Superior temporal gyrus (tissue), 1 donor: Measurements from ENCODE around the gene APOL3.
A peak's percentile ranks its signal among the peaks of the same experiment; 100 is the strongest.
"Not testable (repeated sequence)": the region's sequence is repeated elsewhere in the genome, so short reads cannot be mapped to it uniquely, and the experiment has no call there.

Experiments used
- DNase-seq: peaks from one replicate; pipeline ENCODE4 v3.0.0-alpha.2; 2016; ENCODE audit errors: extremely low spot score

The APOL3 gene

DNA sequence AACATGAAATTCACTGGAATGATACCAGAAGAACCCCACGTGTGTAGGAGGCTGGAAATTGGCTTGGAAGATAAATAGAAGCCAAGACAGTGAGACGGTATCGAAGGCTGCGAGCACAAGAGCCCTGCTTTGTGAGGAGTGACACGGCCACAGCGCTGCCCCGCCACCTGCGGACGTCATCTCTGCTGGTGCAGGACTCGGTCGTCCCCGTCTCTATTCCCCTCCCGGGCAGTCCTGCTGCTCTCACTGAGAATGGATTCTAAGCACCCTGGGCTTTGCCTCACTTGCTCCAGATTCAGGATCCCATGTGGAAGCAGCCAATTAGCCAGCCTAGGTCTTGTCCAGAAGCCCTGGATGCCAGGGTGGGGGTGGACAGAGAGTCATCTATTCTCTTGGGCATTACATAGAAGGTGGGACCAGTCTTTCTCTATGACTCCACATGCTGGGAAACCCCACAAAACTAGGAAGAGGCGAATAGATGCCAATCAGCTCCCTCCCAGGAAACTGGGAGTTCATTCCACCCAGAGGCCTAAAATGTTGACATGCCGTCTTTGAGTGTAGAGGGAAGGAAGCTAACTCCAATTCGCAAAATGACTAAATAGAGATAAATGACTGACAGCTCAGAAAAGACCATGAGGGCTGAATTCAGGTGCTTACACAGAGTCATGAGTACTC, 25.1 kb downstream of the APOL3 start:
- no peak for DNase-seq

DNA sequence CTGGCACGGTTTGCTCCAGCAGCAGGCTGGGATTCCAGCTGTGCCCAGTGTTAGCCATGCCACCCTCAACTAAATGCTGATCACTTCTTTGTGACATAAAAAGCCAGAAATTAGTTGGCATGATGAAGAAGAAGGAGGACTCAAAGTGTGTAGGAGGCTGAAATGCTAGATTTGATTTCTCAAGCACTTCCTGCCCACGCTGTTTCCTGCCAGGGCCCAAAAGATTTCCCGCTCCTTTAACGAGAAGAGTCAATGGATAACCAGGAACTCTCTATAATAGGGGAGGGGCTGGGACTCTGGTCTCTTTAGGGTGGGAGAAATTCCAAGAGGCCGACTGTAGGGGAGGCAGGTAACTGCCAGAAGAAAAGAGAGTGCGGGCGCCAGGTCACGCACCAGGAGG, 26.4 kb downstream of the APOL3 start:
- DNase-seq, result no peak

DNA sequence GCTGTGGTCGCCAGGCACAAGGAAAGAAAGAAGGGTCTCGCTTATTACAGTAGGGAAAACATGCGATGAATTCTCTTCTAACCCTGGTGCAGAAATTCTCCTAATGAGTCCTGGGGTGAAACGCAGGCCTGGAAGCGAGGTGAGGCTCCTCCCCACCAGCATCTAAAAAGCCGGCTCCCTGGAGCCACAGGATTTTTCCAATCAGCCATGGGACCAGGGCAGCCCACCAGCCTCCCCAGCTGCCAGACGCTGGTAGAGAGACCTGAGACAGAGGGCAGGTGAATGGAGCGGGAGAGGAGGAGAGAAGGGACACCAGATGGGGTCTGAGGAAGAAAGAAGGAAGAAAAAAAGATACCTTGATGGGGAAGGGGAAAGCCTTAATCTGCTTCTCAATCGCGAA, 28.6 kb downstream of the APOL3 start:
- no peak for DNase-seq

DNA sequence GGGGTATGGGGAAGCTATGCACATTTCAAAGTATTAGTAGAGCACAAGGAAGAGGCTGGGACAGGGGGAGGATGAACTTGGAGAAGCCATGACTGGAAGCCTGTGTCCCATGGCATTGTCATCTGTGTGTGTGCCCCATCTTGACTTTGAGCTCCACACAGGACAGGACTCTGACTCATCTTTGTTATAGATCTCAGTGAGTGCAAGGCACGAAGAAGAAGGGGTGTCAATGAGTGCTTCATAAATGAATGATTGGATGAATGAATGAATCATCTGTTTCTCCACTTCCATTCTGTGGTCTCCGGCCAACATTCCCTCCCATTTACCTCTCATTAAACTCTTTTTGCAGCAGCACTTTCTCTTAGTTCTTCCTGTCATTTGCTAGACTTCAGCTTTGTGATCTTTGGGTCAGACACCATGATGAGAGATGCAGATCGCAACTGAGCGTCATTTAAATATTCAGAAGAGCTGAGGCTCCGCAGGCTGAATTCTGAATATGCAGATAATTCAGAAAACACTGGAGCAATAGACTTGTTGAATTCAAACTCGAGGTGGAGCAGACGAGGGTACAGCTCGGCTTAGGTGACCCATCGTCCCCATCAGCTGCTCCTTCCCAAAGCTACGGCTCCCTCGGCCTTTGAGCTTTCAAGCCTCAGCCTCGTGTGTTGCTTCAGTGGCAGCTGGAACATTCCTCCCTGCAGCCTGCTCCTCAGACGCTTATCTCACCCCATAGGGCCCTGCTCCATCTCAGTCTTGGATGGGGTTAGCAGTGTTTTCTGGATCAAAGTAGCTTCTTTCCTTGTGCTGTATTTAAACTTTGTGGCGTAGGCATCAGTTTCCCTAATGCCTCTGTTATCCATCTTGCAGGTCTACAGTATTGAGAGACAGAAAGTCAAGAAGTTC, 30.8 kb downstream of the APOL3 start:
- no peak for DNase-seq

DNA sequence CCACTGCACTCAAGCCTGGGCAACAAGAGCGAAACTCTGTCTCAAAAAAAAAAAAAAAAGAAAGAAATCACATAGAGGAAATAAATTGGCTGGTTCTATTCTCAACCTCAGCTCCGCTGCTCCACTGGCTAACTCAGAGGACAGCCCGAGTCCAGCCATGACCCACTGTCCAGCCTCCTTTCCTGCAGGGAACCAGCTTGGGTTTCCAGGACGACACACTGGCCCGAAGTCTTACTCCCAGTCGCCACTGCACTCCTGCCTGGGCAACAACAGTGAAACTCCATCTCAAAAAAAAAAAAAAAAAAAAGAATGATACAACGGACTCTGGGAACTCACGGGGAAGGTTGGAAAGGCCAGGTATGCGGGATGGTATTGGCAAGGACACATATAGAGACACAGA, 31.5 kb downstream of the APOL3 start:
- no peak for DNase-seq

GRCh38 chr22:36125994-36126531, 34.5 kb downstream of the APOL3 start:
- no peak for DNase-seq

DNA sequence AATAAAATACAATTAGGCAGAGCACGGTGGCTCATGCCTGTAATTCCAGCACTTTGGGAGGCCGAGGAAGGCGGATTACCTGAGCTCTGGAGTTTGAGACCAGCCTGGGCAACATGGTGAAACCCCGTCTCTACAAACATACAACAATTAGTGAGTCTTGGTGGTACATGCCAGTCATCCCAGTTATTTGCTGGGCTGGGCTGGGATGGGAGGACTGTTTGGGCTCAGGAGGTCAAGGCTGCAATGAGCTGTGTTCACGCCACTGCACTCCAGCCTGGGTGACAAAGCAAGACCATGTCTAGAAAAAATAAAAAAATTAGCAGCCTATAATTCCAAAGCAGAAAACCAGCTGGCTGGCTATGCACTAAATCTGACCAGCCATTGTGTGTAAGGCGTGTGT, 35.1 kb downstream of the APOL3 start:
- no peak for DNase-seq

GRCh38 chr22:36124666-36125065, 35.9 kb downstream of the APOL3 start:
- no peak for DNase-seq

DNA sequence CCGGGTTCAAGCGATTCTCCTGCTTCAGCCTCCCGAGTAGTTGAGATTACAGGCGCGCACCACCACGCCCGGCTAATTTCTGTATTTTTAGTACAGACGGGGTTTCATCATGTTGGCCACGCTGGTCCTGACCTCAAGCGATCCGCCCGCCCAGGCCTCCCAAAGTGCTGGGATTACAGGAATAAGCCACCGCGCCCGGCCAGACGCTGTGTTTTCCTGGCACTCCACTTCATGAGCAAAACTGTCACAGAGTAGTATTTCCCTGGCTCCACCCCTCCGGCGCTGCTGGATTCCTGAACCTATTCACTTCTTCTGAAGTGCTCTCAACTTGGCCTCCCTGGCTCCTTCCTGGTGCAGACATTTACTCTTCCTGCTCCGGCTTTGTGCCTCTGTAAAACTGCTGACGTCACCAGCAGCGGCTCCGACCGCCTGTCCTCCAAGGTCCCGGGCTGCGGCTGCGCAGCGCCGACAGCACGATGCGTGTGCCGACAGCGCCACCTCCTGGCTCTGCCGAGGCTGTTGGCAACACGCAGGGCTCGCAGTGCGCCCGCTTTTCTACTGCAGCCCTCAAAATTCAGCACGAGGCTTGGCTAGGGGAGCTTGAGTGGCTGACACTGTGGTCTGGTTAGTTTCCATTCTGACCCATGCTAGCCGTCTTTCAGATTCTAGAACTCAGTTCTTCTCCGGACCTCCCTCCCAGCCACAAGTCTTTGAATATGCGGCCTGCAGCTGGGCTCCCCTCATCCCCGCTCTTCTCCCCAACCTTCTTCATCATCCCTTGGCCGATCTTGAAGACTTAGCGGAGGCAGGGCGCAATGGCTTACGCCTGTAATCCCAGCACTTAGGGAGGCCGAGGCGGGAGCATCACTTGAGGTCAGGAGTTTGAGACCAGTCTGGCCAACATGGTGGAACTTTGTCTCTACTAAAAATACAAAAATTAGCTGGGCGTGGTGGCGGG, 36.6 kb downstream of the APOL3 start:
- DNase-seq, result peak; percentile 94

DNA sequence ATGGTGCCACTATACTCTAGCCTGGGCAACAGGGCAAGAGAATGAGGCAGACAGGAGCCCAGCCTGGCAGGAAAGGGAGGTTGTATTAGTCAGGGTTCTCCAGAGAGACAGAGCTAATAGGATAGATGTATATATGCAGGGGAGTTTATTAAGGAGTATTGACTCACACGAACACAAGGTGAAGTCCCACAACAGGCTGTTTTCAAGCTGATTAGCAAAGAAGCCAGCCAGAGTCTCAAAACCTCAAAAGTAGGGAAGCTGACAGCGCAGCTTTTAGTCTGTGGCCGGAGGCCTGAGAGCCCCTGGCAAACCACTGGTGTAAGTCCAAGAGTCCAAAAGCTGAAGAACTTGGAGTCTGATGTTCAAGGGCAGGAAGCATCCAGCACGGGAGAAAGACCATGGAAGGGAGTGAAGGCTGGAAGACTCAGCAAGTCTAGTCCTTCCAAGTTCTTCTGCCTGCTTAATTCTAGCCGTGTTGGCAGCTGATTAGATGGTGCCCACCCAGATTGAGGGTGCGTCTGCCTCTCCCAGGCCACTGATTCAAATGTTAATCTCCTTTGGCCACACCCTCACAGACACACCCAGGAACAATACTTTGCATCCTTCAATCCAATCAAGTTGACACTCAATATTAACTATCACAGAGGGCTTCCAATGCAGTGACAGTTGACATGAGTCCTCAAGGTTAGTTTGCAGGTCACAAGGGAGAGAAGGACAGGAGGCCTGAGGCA, 39.8 kb downstream of the APOL3 start:
- not testable (repeated sequence) for DNase-seq

DNA sequence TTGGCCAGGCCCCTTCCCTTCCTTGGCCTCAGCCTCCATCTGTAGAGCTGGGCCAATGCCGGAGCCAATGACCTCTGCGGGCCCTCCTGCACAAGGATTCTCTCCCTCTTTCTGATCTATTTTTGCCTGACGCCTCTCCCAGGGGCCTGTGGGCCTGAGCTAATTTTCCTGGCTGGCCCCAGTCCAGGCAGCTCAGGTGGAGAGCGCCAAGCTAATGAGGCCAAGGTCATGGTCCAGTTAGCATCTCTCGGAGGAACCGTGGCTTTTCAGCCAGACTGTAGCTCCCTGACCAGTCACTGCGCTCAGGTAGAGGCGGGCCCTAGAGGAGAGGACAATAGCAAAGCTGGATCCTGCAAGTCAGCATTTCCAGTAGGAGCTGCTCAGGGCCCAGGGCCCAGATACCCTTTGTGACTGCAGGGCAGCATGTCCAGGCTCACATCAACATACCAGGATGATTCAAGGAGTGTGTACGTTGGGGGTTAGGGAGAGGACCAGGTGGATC, 43.5 kb downstream of the APOL3 start:
- DNase-seq, result no peak

DNA sequence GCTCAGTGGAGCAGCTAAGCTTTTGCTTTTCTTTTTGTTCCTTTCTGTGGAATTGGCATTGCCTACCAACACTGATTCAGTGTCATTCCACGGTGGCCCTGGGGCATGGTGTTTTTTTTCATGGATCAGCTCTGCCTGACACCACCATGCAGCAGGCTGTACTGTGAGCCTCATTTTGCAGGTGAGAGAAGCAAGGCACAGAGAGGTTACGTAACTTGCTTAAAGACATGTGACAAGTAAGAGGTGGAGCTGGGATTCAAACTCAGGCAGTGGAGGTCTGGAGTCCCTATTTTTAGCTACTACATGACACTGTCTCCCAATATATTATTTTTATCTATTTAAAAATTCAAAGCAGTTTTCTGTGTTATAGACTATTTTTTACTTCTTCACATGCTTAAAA, 44.4 kb downstream of the APOL3 start:
- DNase-seq, result no peak

- no peak for DNase-seq
Measured at GRCh38 chr22:36113121-36113520, 47.4 kb downstream of the APOL3 start.

GRCh38 chr22:36111316-36111715, 49.2 kb downstream of the APOL3 start:
- DNase-seq, result no peak

- no peak for DNase-seq
Measured at GRCh38 chr22:36110306-36110881, 50.2 kb downstream of the APOL3 start.

- DNase-seq, result no peak
Measured at GRCh38 chr22:36107436-36107835, 53.1 kb downstream of the APOL3 start.

- no peak for DNase-seq
Measured at GRCh38 chr22:36106910-36107309, 53.6 kb downstream of the APOL3 start.

- no peak for DNase-seq
Measured at GRCh38 chr22:36104988-36105387, 55.6 kb downstream of the APOL3 start.

DNA sequence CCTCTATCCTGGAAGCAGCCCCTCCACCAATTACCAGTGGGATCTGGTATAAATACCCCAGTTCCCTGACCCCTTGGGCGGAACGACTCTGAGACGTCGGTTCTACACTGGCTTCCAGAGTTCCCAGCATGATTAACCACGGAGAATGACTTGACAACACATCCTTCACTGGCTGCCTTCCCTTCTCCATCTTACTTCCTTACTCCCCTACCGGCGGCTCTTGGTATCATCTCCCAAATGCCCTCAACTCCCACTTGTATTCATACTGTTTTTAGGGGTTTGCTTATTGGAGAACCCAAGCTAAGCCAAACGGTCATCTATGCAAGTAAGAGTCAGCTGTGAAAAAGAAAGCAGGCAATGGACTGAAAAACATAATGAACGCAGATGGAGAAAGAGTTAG, 56.1 kb downstream of the APOL3 start:
- DNase-seq, result no peak

DNA sequence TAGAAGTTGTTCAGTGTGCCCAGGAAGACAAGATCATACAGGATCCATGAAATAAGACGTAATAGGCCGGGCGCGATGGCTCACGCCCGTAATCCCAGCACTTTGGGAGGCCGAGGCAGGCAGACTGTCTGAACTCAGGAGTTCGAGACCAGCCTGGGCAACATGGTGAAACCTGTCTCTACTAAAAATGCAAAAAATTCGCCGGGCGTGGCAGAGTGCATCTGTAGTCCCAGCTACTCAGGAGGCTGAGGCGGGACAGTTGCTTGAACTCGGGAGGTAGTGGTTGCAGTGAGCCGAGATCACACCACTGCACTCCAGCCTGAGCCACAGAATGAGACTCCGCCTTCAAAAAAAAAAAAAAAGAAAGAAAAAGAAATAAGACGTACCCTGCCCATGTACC, 56.7 kb downstream of the APOL3 start:
- DNase-seq, result no peak

DNA sequence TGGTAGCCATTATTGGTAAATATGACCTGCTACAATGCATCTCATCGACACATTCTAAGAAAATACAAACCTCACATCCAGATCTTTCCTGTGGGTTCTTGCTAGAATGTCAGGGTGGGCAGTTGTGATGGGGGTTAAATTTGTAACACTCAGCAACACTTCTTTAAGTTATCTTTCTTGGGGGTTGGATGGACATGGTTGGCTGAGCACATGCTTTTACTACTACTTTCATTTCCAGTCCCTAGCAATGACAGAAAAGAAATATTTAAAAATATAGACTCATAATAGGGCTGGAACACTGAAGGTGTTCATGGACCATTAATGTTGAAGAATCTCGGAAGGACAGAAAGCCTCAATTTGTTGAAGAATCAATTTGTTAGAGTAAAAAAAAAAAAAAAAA, 57.6 kb downstream of the APOL3 start:
- DNase-seq, result no peak
